Measurements from ENCODE around the gene CASQ2. TPM values are rescaled to one million over a fixed set of nuclear protein-coding genes. Genes with fewer than 3 reads are reported as not detected.

The CASQ2 gene
- polyA plus RNA-seq, 1 of the 3 experiments (the other 2 are of a cell fraction), result not detected

- H3K36me3 ChIP-seq (replicated peaks in 1 of 2; ENCODE audit: control insufficient read depth in 1 of 2, insufficient read depth in 2 of 2, low read length in 1 of 2), result no peaks in the 10 kb centered on the region
- H4K20me1 ChIP-seq (ENCODE audit: insufficient read depth), result no peaks in the 10 kb centered on the region
- ChIA-PET CTCF (interaction anchor here (0.6 to 1.7 kb wide), 4 partner anchors 17 to 764 kb away, joined by 3 to 8 read pairs (median 4); no protein-coding TSS in a partner anchor), POLR2A (no interaction called here)
- no peaks in the 10 kb centered on the region for H3K9me3 ChIP-seq
- no peak overlapping the region for H3K4me2 ChIP-seq
- TF ChIP-seq GABPA (IDR thresholded peaks at IDR 0.05; ENCODE audit: low read depth) (no peak), MXI1 (IDR thresholded peaks at IDR 0.05; ENCODE audit: low read depth, low read length) (no peak), ZBTB33 (IDR thresholded peaks at IDR 0.05; ENCODE audit: borderline replicate concordance, low read depth) (no peak), USF1 (IDR thresholded peaks at IDR 0.05; ENCODE audit: borderline replicate concordance, low read depth) (no peak), FOSL2 (IDR thresholded peaks at IDR 0.05; ENCODE audit: borderline replicate concordance, low read depth) (no peak), TCF12 (IDR thresholded peaks at IDR 0.05) (no peak), CHD2 (IDR thresholded peaks at IDR 0.05; ENCODE audit: low read length, partially characterized antibody) (no peak), JUND (IDR thresholded peaks at IDR 0.05) (no peak), EZH2phosphoT487 (IDR thresholded peaks at IDR 0.05; ENCODE audit: borderline replicate concordance, low read depth) (no peak), USF2 (IDR thresholded peaks at IDR 0.05; ENCODE audit: borderline replicate concordance, low read depth, low read length) (no peak), RFX5 (IDR thresholded peaks at IDR 0.05; ENCODE audit: low read length) (no peak), ELF1 (IDR thresholded peaks at IDR 0.05) (no peak), FOXJ3 (CRISPR knock-in tag; IDR thresholded peaks at IDR 0.05) (no peak), REST (IDR thresholded peaks at IDR 0.05; ENCODE audit: low read depth, low read length) (no peak), SMC3 (IDR thresholded peaks at IDR 0.05; ENCODE audit: low read depth, low read length) (no peak), YY1 (IDR thresholded peaks at IDR 0.05; ENCODE audit: low read depth) (no peak), PBX3 (IDR thresholded peaks at IDR 0.05) (no peak)
- H3K4me1 ChIP-seq (ENCODE audit: control insufficient read depth in 1 of 2, insufficient read depth in 2 of 2, low read depth in 1 of 2, low read length in 1 of 2), result no peaks in the 10 kb centered on the region
- no peaks in the 10 kb centered on the region for H3K79me2 ChIP-seq (ENCODE audit: insufficient read depth)
- DNase-seq, result no peak
- H3K9ac ChIP-seq, result no peak overlapping the region
- no peaks in the 10 kb centered on the region for H3K9me2 ChIP-seq
- H3K4me3 ChIP-seq (ENCODE audit: low read depth in 2 of 2, low read length in 1 of 2), result no peak overlapping the region
- no peak overlapping the region for H2AFZ ChIP-seq (ENCODE audit: low read depth)
- H3K27ac ChIP-seq (ENCODE audit: low read depth in 2 of 2, low read length in 1 of 2), result no peak overlapping the region
- no peaks in the 10 kb centered on the region for H3F3A ChIP-seq (replicated peaks; ENCODE audit: insufficient read depth)
- peaks cover 8% of the 10 kb centered on the region; the same call in 1 of the 2 replicates for H3K27me3 ChIP-seq (ENCODE audit: insufficient read depth)
- WGBS (ENCODE audit: low lambda C conversion rate), result 11% methylated on average over 2 of the region's 2 CpGs
These were observed 42.9 kb downstream of the CASQ2 start for GRCh38 chr1:115725600-115725999.

All from SK-N-SH (cell line).